Upper lobe of right lung (tissue), 1 donor: Measurements from ENCODE around the gene PRDM5. TPM values are rescaled to one million over a fixed set of nuclear protein-coding genes. Genes with fewer than 3 reads are reported as not detected.

ENCODE experiments used
- ATAC-seq: fragments of 200-7000 bp; cut with Tn5 transposase; one replicate; pipeline ENCODE4 v1.9.1; 2020; ENCODE audit warnings: mild to moderate bottlenecking, moderate library complexity
- DNase-seq: peaks from one replicate; pipeline ENCODE4 v3.0.0-alpha.2; 2020
- H3K27ac ChIP-seq: fragments of 200-600 bp; one replicate; pipeline ENCODE4 v1.8.0; 2022
- H3K27me3 ChIP-seq: fragments of 200-600 bp; one replicate; pipeline ENCODE4 v1.8.0; 2022; ENCODE audit warnings: mild to moderate bottlenecking
- H3K36me3 ChIP-seq: fragments of 200-600 bp; one replicate; pipeline ENCODE4 v1.8.0; 2022
- H3K4me1 ChIP-seq: fragments of 200-600 bp; one replicate; pipeline ENCODE4 v1.8.0; 2022
- H3K4me3 ChIP-seq: fragments of 200-600 bp; one replicate; pipeline ENCODE4 v1.8.0; 2022; ENCODE audit warnings: mild to moderate bottlenecking
- H3K9me3 ChIP-seq: fragments of 200-600 bp; one replicate; pipeline ENCODE4 v1.8.0; 2022
- intact Hi-C: fragments of 100-400 bp; cut with DNase I; formaldehyde crosslinking; loops from one replicate; pipeline ENCODE4 v1.11.0; 2022
- total RNA-seq: library from RNA; stranded (reverse); fragmentation: NEBNext Ultra II Directional; extraction: Animal tissue kit (Norgen Biotek cat#: 25700); gene quantifications from one replicate; pipeline ENCODE4 v1.2.1, GENCODE V29; 2021
- TF ChIP-seq, protein P1 (sequence below): fragments of 200-600 bp; IDR thresholded peaks from one replicate; pipeline ENCODE4 v1.8.0; 2022; ENCODE audit warnings: antibody characterized with exemption
- donor health status: DM: no; HTN: yes; CAD: no; lungs with severe emphysema.

PRDM5 gene
- total RNA-seq, 1 donor from 2014 or later: 17.0 TPM

DNA sequence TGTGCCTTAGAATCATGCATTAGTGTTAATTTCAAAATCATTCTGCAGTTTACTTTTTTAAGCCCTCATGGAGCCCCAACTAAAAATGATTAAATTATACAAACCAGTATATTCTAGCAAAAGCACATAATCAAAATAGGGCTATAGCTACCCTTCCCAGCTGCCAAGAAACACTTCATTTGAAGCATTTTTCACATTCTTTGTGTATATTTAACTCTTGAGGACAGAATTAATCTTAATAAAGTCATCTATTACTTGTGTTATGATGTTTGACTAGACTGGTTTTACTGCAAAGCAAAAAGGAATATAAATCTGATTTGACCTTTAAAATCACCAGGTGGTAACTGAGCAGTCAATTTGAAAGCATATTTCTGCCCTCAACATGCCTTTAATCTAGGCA is 145.1 kb downstream of the PRDM5 start:
- Histone ChIP-seq H3K4me3 (no peak overlapping the region), H3K36me3 (no peaks in the 10 kb centered on the region), H3K27ac (no peak overlapping the region), H3K4me1 (no peaks in the 10 kb centered on the region), H3K27me3 (no peaks in the 10 kb centered on the region), H3K9me3 (no peaks in the 10 kb centered on the region)
- no peak for ATAC-seq
- TF ChIP-seq, protein P1, sequence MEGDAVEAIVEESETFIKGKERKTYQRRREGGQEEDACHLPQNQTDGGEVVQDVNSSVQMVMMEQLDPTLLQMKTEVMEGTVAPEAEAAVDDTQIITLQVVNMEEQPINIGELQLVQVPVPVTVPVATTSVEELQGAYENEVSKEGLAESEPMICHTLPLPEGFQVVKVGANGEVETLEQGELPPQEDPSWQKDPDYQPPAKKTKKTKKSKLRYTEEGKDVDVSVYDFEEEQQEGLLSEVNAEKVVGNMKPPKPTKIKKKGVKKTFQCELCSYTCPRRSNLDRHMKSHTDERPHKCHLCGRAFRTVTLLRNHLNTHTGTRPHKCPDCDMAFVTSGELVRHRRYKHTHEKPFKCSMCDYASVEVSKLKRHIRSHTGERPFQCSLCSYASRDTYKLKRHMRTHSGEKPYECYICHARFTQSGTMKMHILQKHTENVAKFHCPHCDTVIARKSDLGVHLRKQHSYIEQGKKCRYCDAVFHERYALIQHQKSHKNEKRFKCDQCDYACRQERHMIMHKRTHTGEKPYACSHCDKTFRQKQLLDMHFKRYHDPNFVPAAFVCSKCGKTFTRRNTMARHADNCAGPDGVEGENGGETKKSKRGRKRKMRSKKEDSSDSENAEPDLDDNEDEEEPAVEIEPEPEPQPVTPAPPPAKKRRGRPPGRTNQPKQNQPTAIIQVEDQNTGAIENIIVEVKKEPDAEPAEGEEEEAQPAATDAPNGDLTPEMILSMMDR: no peak
- intact Hi-C loops: no loop called here
- no peak for DNase-seq

DNA sequence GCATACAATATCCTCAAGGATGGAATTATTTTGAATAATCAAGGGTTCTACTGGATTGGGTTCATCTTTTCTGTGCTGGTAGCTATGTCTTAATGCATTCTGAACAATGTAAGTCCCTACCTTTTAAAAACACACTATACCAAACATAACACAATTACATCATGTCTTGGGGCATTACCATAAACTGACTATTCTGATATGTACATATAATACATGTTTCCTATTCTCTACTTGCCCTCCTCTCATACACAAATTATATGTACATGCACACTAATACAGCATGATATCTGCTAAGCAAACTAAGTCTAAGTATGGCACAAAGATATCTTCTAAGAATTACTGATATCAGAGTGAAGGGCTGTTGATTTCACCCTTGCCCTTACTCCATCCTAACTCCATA is 147.1 kb downstream of the PRDM5 start:
- Histone ChIP-seq H3K27ac (no peak overlapping the region), H3K27me3 (no peaks in the 10 kb centered on the region), H3K9me3 (no peaks in the 10 kb centered on the region), H3K4me1 (no peaks in the 10 kb centered on the region), H3K4me3 (no peak overlapping the region), H3K36me3 (no peaks in the 10 kb centered on the region)
- DNase-seq (no peak), ATAC-seq (no peak)
- intact Hi-C loops: no loop called here
- TF ChIP-seq, protein P1: no peak

DNA sequence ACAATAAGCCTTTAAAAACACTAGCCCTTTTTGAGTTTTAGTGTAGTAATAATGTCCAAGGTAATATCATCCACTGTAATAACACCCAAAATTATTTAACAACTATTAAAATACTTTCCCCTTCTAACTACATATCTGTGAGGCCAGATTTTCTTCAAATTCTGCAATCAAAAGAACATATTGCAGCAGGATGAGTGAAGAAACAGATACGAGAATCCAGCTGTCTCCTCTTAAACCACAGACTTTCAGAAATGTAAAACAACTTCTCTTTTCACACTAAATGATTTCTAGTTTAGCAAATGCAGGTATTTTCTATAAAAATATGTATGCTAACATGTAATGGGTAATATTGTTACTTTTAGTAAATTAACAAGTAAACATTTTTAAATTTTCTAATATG is 148.9 kb downstream of the PRDM5 start:
- intact Hi-C loops: no loop called here
- TF ChIP-seq, protein P1: no peak
- Histone ChIP-seq H3K4me1 (no peaks in the 10 kb centered on the region), H3K27me3 (no peaks in the 10 kb centered on the region), H3K36me3 (no peaks in the 10 kb centered on the region), H3K27ac (no peak overlapping the region), H3K4me3 (no peak overlapping the region), H3K9me3 (no peaks in the 10 kb centered on the region)
- no peak for DNase-seq
- no peak for ATAC-seq

DNA sequence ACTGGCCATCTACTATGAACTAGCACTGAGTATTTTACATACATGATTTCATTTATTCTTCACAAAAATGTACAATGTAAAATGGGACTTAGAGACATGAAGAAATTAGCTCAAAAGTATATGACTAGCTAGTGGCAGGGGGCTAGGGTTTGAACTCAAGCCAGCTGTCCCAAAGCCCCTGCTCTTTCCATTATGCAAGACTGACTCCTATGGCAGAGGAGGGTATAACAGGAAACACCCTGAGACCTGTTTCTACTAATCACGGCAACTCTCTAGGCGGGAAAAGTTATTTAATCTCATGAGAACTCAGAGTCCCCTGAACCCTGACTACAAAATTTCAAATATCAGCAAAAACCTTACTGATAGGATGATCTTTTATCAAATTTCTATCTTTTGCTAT is 150.6 kb downstream of the PRDM5 start:
- no peak for ATAC-seq
- Histone ChIP-seq H3K4me3 (no peak overlapping the region), H3K4me1 (no peaks in the 10 kb centered on the region), H3K27me3 (no peaks in the 10 kb centered on the region), H3K9me3 (no peaks in the 10 kb centered on the region), H3K36me3 (no peaks in the 10 kb centered on the region), H3K27ac (no peak overlapping the region)
- DNase-seq: no peak
- intact Hi-C loops: no loop called here
- TF ChIP-seq, protein P1: no peak

DNA sequence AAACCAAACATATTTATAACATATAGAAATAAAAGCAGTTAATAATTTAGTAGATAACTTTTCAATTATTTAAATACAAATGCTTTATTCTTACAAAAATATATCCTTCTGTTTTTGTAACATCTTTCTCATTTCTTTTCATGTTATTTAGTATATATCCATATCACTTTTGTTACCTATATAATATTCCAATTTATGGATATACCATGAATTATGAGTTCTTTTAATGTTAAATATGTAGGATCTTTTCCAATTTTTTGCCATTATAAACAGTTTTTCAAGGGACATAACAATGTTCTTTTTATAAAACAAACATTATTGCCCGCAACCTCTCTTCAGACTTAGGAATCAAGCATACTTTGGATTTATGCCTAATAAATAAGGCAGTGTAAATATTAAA is 151.6 kb downstream of the PRDM5 start:
- no peak overlapping the region for H3K4me3 ChIP-seq
- H3K4me1 ChIP-seq: no peaks in the 10 kb centered on the region
- TF ChIP-seq, protein P1: no peak
- H3K27ac ChIP-seq: no peak overlapping the region
- H3K36me3 ChIP-seq: no peaks in the 10 kb centered on the region
- no peak for DNase-seq
- intact Hi-C loops: no loop called here
- no peaks in the 10 kb centered on the region for H3K9me3 ChIP-seq
- no peaks in the 10 kb centered on the region for H3K27me3 ChIP-seq
- no peak for ATAC-seq

DNA sequence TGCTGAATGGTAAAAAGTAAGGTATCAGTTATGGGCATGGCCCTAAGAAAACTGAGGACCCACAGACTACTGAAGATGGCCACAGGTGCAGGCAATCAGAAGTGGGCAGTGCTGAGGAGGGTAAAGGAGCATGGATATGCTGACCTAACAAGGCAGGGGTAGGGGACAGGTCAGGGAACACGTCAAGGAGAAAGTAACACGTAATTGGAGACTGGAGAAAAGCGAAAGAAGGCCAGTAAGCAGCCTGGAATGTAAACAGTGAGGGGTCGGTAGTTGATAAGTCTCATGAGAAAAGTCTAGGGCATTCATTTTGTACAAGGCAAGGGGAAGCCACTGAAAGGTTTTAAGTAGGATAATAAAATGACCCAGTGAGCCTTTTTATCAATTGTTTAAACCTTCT is 153.3 kb downstream of the PRDM5 start:
- DNase-seq: no peak

More for the DNA sequence above, 153.3 kb downstream of the PRDM5 start:
- no peak overlapping the region for H3K27ac ChIP-seq
- H3K4me1 ChIP-seq: peaks cover 3% of the 10 kb centered on the region
- no peaks in the 10 kb centered on the region for H3K9me3 ChIP-seq
- intact Hi-C loops: no loop called here
- TF ChIP-seq, protein P1: no peak
- ATAC-seq: no peak
- no peaks in the 10 kb centered on the region for H3K27me3 ChIP-seq
- no peak overlapping the region for H3K4me3 ChIP-seq
- no peaks in the 10 kb centered on the region for H3K36me3 ChIP-seq
